ENCODE measurements around the gene PDX1.
"Not testable (repeated sequence)": the region's sequence is repeated elsewhere in the genome, so short reads cannot be mapped to it uniquely, and the experiment has no call there.

The PDX1 gene

DNA sequence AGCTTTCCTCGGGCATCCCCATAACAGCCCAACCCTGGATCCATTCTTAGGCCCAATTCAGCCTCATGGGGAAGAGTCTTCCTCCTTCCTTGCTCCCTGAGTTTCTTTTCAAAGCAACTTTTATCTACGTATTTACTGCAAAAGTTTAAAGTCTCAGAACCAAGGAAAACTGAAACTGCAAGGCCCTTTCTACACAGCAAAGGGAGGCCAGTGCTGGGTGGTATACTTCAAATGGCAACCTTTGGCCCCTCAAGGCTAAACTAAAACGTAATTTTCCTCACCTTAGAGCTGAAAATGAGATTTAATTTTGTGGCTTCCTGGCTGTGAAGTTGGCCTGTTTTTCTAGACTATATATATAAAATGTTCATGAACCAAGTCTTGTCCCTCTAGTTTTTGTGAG lies 43.7 kb downstream of the PDX1 start:
- no peak overlapping the region for H3K4me3 ChIP-seq (ENCODE audit: control insufficient read depth, low read depth, low read length)
- TF ChIP-seq, protein P1, sequence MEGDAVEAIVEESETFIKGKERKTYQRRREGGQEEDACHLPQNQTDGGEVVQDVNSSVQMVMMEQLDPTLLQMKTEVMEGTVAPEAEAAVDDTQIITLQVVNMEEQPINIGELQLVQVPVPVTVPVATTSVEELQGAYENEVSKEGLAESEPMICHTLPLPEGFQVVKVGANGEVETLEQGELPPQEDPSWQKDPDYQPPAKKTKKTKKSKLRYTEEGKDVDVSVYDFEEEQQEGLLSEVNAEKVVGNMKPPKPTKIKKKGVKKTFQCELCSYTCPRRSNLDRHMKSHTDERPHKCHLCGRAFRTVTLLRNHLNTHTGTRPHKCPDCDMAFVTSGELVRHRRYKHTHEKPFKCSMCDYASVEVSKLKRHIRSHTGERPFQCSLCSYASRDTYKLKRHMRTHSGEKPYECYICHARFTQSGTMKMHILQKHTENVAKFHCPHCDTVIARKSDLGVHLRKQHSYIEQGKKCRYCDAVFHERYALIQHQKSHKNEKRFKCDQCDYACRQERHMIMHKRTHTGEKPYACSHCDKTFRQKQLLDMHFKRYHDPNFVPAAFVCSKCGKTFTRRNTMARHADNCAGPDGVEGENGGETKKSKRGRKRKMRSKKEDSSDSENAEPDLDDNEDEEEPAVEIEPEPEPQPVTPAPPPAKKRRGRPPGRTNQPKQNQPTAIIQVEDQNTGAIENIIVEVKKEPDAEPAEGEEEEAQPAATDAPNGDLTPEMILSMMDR (IDR thresholded peaks at IDR 0.05; ENCODE audit: control insufficient read depth, insufficient read depth, low read depth, low read length, missing control alignments) = no peak
- no peak for DNase-seq (ENCODE audit: low read depth)

DNA sequence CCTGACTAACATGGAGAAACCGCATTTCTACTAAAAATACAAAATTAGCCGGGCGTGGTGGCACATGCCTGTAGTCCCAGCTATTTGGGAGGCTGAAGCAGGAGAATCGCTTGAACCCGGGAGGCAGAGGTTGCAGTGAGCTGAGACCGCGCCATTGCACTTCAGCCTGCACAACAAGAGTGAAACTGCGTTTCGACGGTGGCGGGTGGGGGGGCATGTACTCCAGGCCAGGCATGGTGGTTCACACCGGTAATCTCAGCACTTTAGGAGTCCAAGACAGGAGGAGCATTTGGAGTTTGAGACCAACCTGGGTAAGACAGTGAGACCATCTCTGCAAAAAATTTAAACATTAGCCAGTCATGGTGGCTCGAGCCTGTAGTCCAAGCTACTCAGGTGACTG lies 44.4 kb downstream of the PDX1 start:
- H3K4me3 ChIP-seq (ENCODE audit: control insufficient read depth, low read depth, low read length); DNase-seq (ENCODE audit: low read depth): not testable (repeated sequence)

DNA sequence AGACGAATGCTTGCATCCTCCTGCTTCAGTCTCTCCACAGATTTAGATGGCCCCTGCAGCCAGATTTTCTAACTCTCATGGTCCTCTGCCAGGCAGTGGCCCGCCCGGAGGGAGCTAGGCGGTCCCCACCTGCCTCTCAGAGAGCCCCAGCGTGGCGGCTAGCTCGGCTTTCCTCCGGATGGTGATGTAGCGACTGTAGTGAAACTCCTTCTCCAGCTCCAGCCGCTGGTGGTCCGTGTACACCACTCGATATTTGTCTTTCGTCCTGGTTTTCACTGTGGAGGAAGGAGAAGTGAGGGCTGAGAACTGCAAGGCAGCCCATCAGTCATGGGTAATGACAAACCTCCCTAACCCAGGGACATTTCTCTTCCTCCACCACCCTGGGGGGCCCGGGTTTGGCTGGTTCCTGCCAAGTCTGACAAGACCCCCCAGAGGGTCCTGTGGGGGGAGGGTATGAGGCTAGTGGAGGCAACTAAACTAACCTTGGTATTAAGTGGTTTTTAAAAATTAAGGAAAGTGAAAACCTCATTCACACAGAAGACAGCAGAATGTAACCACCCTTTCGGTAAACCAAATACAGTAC lies 45.0 kb downstream of the PDX1 start:
- H3K4me3 ChIP-seq (ENCODE audit: control insufficient read depth, low read depth, low read length) = no peak overlapping the region
- TF ChIP-seq, protein P1 (IDR thresholded peaks at IDR 0.05; ENCODE audit: control insufficient read depth, insufficient read depth, low read depth, low read length, missing control alignments) = no peak
- DNase-seq (ENCODE audit: low read depth) = no peak

DNA sequence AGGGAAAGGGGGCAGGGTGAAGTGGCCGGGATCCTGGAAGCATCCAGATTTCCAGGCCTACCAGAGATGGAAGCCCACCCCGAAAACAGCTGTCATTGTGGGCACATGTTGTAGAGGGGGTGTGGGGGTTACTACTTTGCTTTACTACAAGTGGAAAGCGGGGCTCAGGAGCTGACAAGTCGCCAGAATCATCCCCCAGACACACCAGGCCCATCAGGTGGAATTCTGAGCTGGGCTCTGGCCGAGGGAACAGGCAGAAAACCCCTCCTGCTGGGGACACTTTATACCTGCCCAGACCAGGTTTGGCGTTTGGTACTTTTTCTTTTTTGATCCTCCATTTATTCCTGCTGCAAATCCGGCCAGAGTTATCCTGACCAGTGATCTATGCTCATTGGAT lies 45.5 kb downstream of the PDX1 start:
- DNase-seq (ENCODE audit: low read depth) = no peak
- H3K4me3 ChIP-seq (ENCODE audit: control insufficient read depth, low read depth, low read length) = no peak overlapping the region
- TF ChIP-seq, protein P1 (IDR thresholded peaks at IDR 0.05; ENCODE audit: control insufficient read depth, insufficient read depth, low read depth, low read length, missing control alignments) = no peak

DNA sequence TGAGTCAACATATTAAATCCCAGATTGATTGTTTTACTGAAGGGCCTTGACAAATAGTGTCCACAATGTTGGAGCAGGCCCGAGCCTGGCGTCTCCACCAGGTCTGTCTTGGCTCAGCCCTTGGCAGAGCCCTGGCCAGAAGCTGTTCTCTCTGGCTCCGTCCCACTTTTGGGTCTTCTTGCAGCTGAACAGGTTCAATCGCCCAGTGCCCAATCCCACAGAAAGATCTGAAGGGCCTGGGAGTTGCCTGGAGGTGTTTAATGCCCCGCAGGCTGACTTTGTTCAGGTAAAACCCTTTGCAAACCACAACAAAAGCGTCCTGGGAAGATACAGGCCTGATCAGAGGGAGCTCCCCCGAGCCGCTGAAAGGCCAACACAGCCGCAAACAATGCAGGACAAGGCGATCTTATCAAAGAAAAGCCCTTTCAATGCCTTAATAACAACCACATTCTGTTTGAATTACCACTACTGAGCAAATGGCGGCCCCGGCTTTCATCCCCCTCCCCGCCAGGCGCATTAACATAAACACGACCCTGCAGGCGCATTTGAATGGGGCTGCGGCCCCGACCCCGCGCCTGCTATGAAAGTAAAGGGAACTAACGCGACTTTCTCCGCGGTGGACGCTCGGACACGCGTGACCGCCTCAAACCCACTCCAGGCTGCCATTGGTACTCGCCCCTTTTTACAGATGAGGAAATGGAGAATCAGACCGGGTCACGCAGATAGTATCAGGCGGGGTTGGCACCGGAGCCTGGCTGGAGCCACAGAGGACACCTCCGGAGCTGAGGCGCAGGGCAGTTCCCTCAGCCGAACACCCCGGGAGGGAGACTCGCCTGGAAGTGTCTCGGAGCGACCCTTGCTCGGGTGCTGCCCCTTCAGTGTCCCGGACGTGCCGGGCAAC lies 46.2 kb downstream of the PDX1 start:
- no peak overlapping the region for H3K4me3 ChIP-seq (ENCODE audit: control insufficient read depth, low read depth, low read length)
- no peak for DNase-seq (ENCODE audit: low read depth)
- TF ChIP-seq, protein P1 (IDR thresholded peaks at IDR 0.05; ENCODE audit: control insufficient read depth, insufficient read depth, low read depth, low read length, missing control alignments) = no peak

DNA sequence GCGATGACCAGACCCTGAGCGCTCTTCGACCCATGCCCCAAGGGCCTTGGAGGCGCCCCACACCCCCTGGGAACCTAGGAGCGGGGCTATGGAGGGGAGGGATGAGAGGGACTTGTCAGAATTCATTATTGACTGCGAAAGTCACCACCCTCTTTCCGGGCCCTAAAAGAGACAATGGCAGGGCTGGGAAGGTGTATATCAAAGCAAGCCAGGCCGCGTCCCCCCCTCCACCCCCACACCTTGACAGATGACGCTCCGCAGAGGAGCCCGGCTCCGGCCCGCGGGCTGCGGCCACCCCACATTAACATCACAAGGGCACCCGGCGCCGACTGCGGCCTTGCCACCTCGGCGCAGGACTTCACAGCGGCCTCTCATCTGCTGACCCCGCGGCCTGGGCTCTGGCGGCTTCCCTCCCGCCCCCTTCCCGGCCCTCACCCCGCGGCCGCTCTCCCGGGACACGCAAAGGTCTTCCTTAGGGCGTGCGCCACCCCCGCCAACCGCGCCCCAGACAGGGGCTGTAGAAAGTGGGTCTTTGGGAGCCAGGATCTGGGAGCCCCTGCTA lies 46.9 kb downstream of the PDX1 start:
- DNase-seq (ENCODE audit: low read depth) = no peak
- TF ChIP-seq, protein P1 (IDR thresholded peaks at IDR 0.05; ENCODE audit: control insufficient read depth, insufficient read depth, low read depth, low read length, missing control alignments) = no peak
- H3K4me3 ChIP-seq (ENCODE audit: control insufficient read depth, low read depth, low read length) = no peak overlapping the region

DNA sequence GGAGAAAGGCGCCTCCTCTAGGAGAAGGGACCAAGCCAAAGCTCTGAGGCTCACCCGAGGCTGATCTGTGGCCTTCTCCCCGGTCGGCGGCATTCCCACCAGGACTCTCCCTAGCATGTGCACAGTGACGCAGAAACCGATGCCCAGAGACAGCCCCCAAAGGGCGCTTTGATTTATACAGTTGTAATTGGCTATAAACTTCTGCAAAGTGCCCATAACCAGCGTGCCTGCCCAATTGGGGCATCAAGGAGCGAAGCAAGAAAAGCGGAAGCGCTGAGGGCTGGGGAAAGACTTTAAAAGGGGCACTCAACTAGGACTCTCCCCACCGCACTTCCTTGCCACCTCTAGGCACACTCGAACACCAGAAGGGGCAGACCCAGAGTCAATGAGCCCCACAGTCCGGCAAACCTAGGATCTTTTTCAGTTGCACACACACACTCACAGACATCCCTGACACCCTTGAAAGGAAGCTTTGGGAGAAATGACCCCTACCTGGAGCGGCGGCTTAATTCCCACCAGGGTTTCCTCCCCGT lies 47.5 kb downstream of the PDX1 start:
- DNase-seq (ENCODE audit: low read depth) = no peak
- TF ChIP-seq, protein P1 (IDR thresholded peaks at IDR 0.05; ENCODE audit: control insufficient read depth, insufficient read depth, low read depth, low read length, missing control alignments) = no peak
- H3K4me3 ChIP-seq (ENCODE audit: control insufficient read depth, low read depth, low read length) = no peak overlapping the region

Data from AG09309 (cell line).